ENCODE data around the gene MTMR3. TPM values are rescaled to one million over a fixed set of nuclear protein-coding genes. Genes with fewer than 3 reads are reported as not detected.

Gene MTMR3
- total RNA-seq, 3 donors from 2014 or later, result 57.0 to 90.0 (median 67.2) TPM

- H3K27me3 ChIP-seq, result no peaks in the 10 kb centered on the region
- no peak for DNase-seq (ENCODE audit: low spot score in 2 of 2)
- peaks cover 5% of the 10 kb centered on the region for H3K36me3 ChIP-seq
- TF ChIP-seq POLR2AphosphoS5 (IDR thresholded peaks at IDR 0.05) (no peak), POLR2A (IDR thresholded peaks at IDR 0.05) (no peak), CTCF (IDR thresholded peaks at IDR 0.05) (no peak)
- H3K4me3 ChIP-seq, result no peak overlapping the region
- intact Hi-C loops (cut with DNase I; ENCODE audit: low total_unique reads), result no loop called here
- H3K4me1 ChIP-seq, result peaks cover 3 to 9% of the 10 kb centered on the region in 2 donors
- H3K9me3 ChIP-seq, result no peaks in the 10 kb centered on the region
- H3K27ac ChIP-seq, result peak overlapping the region in 1 of 2 donors; percentile 12
Measured at GRCh38 chr22:30021881-30022619, 139.1 kb downstream of the MTMR3 start.

- TF ChIP-seq CTCF (IDR thresholded peaks at IDR 0.05), result no peak
- no peak for TF ChIP-seq POLR2A (IDR thresholded peaks at IDR 0.05)
- no peak for TF ChIP-seq POLR2AphosphoS5 (IDR thresholded peaks at IDR 0.05)
- Histone ChIP-seq H3K27me3 (no peaks in the 10 kb centered on the region), H3K4me1 (peaks cover 3 to 12% of the 10 kb centered on the region in 2 donors), H3K27ac (no peak overlapping the region), H3K9me3 (no peaks in the 10 kb centered on the region), H3K36me3 (no peaks in the 10 kb centered on the region), H3K4me3 (no peak overlapping the region)
- no peak for DNase-seq (ENCODE audit: low spot score in 2 of 2)
- intact Hi-C loops (cut with DNase I; ENCODE audit: low total_unique reads), result no loop called here
Measured at GRCh38 chr22:30023099-30023660, 140.2 kb downstream of the MTMR3 start.

GRCh38 chr22:30024231-30024630 is 141.3 kb downstream of the MTMR3 start:
- no peaks in the 10 kb centered on the region for H3K27me3 ChIP-seq
- no peak overlapping the region for H3K4me3 ChIP-seq
- intact Hi-C loops (cut with DNase I; ENCODE audit: low total_unique reads), result no loop called here
- TF ChIP-seq POLR2AphosphoS5 (IDR thresholded peaks at IDR 0.05) (no peak), CTCF (IDR thresholded peaks at IDR 0.05) (no peak), POLR2A (IDR thresholded peaks at IDR 0.05) (no peak)
- peaks cover 3 to 12% of the 10 kb centered on the region in 2 donors for H3K4me1 ChIP-seq
- H3K27ac ChIP-seq, result no peak overlapping the region
- no peaks in the 10 kb centered on the region for H3K9me3 ChIP-seq
- no peak for DNase-seq (ENCODE audit: low spot score in 2 of 2)
- no peaks in the 10 kb centered on the region for H3K36me3 ChIP-seq

- no peaks in the 10 kb centered on the region for H3K9me3 ChIP-seq
- DNase-seq (ENCODE audit: low spot score in 2 of 2), result peak; percentile 53 to 81
- intact Hi-C loops (cut with DNase I; ENCODE audit: low total_unique reads), result no loop called here
- TF ChIP-seq POLR2A (IDR thresholded peaks at IDR 0.05) (no peak), POLR2AphosphoS5 (IDR thresholded peaks at IDR 0.05) (no peak), CTCF (IDR thresholded peaks at IDR 0.05) (no peak)
- H3K36me3 ChIP-seq, result no peaks in the 10 kb centered on the region
- H3K27me3 ChIP-seq, result no peaks in the 10 kb centered on the region
- H3K27ac ChIP-seq, result peak overlapping the region; percentile 62 to 77
- no peak overlapping the region for H3K4me3 ChIP-seq
- H3K4me1 ChIP-seq, result peaks cover 3 to 12% of the 10 kb centered on the region in 2 donors
Measured at GRCh38 chr22:30025221-30025620, 142.2 kb downstream of the MTMR3 start.

GRCh38 chr22:30026756-30027155 is 143.8 kb downstream of the MTMR3 start:
- H3K27ac ChIP-seq, result peak overlapping the region; percentile 45 to 77
- intact Hi-C loops (cut with DNase I; ENCODE audit: low total_unique reads), result no loop called here
- peaks cover 3 to 12% of the 10 kb centered on the region in 2 donors for H3K4me1 ChIP-seq
- no peaks in the 10 kb centered on the region for H3K9me3 ChIP-seq
- H3K4me3 ChIP-seq, result no peak overlapping the region
- H3K36me3 ChIP-seq, result no peaks in the 10 kb centered on the region
- TF ChIP-seq POLR2A (IDR thresholded peaks at IDR 0.05), result no peak
- TF ChIP-seq POLR2AphosphoS5 (IDR thresholded peaks at IDR 0.05), result no peak
- TF ChIP-seq CTCF (IDR thresholded peaks at IDR 0.05), result no peak
- no peaks in the 10 kb centered on the region for H3K27me3 ChIP-seq
- DNase-seq (ENCODE audit: low spot score in 2 of 2), result no peak

Data from breast epithelium (tissue), 4 donors.